ENCODE measurements around the gene WDR75.
"Not testable (repeated sequence)": the region's sequence is repeated elsewhere in the genome, so short reads cannot be mapped to it uniquely, and the experiment has no call there.

WDR75 gene

GRCh38 chr2:189440947-189441708 is at the start of gene WDR75:
Gene WDR75, plus strand, starts transcription at chr2:189441474. Its CDS starts 19 bp downstream, at chr2:189441493.
- peak; percentile 89 for DNase-seq (ENCODE audit: low spot score)

- DNase-seq (ENCODE audit: low spot score), result peak; percentile 47
These were observed 47.7 kb upstream of the WDR75 start for GRCh38 chr2:189393440-189394111.

DNA sequence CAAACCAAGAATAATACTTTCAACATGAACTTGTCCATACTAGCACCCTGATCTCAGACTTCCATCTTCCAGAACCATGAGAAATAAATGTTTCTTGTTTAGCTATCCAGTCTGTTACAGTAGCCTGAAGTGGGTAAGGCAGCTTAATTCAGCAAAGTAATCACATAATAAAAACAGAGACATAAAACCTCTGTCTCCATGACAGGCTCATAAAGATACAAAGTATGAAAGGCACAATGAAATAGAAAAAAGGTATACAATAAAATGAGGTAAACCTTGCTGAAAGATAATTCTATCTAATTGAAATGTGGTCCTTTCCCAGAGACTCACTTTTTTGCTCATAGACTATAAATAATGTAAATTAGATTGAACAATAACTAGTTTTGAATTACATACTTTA is 46.7 kb upstream of the WDR75 start:
- no peak for DNase-seq (ENCODE audit: low spot score)

GRCh38 chr2:189402932-189403331 is 38.3 kb upstream of the WDR75 start:
- no peak for DNase-seq (ENCODE audit: low spot score)

DNA sequence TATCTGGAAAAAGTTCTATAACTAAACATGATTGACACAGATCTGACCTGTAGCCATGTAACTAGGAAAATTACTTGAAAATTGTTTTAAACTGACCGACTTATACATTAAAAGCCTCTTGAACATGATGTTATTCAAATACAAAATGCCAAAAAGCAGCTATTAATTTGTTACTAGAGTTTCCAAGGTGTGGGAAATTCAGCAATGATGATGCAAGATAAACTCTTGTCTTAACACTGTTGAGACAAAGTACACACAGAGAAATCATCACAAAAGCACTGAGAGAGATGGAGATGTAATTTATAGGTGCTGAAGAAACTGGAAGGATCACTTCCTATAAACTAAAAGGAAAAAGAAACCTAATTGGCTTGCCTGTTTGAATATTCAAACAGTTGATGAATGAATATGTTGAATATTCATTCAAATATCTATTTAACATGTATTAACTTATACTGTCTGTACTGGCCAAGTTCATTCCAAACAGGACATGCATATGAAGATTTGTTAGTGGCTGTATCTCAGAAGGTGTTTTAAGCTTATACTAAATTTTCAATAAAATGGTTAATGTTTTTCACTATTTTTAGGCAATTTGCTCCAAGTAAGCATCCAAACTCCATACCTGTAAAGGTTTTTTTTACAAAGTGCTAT is 34.6 kb upstream of the WDR75 start:
- no peak for DNase-seq (ENCODE audit: low spot score)

GRCh38 chr2:189407281-189408209 is 33.7 kb upstream of the WDR75 start:
- peak; percentile 26 for DNase-seq (ENCODE audit: low spot score)

DNA sequence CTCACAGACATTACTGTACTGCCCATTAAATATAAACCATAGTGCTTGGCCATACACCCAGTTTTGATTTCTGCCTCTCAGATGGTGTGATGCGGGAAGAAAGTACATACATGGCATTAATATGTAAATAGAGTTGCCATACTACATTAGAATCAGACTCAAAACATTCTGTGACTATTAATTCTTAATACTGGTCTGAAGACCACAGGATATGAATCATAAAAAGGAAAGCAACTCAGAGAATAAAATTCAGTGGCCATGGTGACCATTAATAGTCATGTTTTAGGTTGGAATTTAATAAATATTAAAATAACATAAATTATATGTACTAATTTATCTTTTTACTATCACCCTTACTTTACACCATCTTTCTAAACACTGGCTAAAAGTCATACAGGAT is 33.0 kb upstream of the WDR75 start:
- DNase-seq (ENCODE audit: low spot score), result no peak

DNA sequence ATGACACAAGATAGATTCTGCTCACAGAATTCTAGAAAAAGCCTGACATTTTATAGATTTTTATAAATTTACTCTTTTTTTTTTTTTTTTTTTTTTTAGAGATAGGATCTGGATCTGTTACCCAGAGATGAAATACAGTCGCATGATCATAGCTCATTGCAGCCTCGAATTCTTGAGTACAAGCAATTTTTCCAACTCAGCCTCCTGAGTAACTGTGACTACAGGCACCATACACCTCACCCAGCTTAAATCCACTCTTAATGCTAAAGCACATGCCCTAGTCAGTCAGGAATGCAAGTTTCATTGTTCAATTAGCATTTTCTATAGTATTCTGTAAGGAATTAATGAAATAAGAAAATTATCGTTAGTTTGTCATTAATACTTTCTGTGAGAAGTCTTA is 32.1 kb upstream of the WDR75 start:
- no peak for DNase-seq (ENCODE audit: low spot score)

DNA sequence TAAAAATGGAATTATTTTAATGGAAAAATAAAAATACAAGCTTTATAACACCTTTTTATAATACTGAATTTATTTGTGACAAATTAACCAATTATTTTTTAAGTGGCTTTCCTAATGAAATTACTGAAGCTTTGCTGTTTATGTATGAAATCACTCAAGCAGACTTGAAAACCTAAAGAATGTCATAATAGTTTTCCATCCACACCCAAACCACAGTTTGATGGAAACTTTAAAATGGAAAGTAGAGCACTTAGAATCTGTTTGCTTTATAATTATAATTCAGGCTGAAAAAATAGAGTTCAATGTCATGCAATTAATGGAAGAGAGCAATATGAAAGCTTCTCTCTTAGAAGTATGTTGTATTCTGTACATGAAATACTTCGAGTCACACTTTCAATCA is 31.6 kb upstream of the WDR75 start:
- DNase-seq (ENCODE audit: low spot score), result no peak

DNA sequence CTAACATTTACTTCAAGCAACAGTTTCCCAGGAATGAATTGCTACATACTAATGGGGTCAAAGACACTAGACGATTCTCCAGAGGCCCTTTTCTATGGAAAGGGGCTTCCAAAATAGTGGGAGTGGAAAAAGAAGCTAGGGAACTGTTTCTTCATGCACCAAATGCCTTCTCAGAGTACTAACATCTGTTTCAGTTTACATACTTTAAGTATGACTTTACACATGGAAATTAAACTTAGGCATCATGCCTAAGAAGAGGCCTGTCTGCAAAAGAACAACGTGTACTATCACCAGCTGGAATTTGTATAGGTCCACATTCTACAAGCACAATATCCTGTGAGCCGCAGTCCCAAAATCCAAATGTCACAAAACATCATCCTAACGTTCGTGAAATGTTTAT is 29.4 kb upstream of the WDR75 start:
- peak; percentile 44 for DNase-seq (ENCODE audit: low spot score)

DNA sequence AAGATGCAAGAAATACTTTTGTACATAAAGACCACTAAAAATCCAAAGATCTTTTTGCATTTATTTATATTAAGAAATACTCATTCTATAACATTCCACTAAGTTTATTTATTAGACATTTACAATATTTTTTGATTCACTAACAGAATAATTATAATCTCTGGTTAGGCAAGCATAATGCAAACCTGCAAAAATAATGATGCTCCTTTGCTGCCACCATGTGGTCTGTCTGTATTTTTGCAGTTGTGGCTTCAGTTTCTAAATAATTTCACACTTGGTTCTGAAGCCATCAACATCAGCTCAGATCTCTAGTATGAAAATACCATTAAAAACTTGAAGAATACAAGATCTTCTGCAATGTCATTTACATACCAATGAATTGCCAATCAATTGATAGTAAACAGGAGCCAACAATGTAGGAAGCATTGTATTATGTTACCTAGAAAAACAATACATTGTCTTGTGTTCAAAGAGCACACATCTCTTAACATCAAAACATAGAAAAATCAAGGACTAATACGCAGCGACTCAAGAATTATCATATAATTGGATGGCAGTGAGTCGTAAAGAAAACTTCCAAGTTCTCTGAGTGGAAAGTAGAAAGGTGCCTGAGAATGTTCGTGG is 28.8 kb upstream of the WDR75 start:
- DNase-seq (ENCODE audit: low spot score), result peak; percentile 21

DNA sequence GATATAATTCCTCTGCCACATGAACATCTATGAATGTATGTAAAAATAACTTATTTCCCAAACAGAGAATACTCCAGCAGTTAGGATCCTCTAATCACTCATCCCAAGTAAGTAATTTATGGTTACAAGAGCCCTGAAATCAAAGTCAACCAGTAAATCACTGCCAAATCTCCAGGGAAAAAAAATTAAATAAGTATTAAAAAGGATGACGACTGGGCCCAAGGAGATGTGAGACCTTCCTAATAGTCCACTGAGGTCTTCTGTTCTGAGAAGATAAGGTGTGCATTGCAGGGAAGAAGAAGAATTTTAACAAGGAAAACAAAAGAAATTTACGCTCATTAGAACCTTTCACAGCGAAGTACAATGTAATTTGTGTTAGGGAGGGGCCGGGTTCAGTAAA is 28.0 kb upstream of the WDR75 start:
- DNase-seq (ENCODE audit: low spot score), result no peak

DNA sequence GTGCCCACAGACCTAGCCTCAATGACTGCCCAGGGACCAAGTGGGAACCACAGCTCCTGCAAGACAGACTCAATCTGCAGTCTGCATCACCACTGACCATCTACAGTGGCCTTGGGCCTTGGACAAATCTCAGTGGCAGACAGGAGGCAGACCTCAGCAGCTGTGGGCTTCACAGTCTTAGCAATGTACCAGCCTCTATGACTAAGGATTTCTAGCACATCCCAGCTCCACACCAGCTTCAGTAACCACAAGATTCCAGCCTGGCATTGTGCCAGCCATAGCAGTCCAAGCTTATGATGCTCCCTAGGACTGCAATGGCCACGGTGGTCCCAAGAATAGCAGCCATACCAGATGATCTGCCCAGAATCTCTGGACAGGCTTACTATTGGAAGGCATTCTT is 19.6 kb upstream of the WDR75 start:
- peak; percentile 39 for DNase-seq (ENCODE audit: low spot score)

GRCh38 chr2:189424961-189425360 is 16.3 kb upstream of the WDR75 start:
- DNase-seq (ENCODE audit: low spot score), result no peak

DNA sequence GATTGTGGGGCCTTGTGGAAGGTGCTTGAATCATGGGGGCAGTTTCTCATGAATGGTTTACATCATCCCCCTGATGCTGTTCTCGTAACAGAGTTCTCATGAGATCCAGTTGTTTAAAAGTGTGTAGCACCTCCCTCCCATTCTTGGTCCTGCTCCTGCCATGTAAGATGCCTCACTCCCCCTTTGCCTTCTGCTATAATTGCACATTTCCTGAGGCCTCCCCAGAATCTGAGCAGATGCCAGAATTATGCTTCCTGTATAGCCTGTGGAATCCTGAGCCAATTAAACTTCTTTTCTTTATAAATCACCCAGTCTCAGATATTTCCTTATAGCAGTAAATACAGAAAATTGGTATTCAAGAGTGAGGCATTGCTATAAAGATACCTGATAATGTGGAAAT is 15.6 kb upstream of the WDR75 start:
- no peak for DNase-seq (ENCODE audit: low spot score)

- DNase-seq (ENCODE audit: low spot score), result no peak
These were observed 14.4 kb upstream of the WDR75 start for GRCh38 chr2:189426886-189427285.

DNA sequence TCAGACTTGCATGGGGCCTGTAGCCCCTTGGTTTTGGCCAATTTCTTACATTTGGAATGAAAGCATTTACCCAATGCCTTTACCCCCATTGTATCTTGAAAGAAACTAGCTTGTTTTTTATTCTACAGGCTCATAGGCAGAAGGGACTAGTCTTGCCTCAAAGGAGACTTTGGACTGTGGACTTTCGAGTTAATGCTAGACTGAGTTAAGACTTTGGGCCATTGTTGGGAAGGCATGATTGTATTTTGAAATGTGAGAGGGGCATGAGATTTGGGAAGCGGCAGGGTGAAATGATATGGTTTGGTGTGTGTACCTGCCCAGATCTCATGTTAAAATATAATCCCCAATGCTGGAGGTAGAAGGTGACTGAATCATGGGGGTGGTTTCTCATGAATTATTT is 13.4 kb upstream of the WDR75 start:
- DNase-seq (ENCODE audit: low spot score), result no peak

DNA sequence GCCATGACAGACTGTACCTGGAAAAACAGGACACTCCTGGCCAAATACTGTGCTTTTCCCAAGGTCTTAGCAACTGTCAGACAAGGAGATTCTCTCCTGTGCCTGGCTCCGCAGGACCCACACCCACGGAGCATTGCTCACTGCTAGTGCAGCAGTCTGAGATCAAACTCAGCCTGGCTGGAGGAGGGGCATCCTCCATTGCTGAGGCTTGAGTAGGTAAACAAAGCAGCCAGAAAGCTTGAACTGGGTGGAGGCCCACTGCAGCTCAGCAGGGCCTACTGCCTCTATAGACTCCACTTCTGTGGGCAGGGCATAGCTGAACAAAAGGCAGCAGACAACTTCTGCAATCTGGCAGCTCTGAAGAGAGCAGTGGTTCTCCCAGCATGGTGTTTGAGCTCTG is 10.8 kb upstream of the WDR75 start:
- not testable (repeated sequence) for DNase-seq (ENCODE audit: low spot score)

- not testable (repeated sequence) for DNase-seq (ENCODE audit: low spot score)
These were observed 5.5 kb upstream of the WDR75 start for GRCh38 chr2:189435803-189436202.

DNA sequence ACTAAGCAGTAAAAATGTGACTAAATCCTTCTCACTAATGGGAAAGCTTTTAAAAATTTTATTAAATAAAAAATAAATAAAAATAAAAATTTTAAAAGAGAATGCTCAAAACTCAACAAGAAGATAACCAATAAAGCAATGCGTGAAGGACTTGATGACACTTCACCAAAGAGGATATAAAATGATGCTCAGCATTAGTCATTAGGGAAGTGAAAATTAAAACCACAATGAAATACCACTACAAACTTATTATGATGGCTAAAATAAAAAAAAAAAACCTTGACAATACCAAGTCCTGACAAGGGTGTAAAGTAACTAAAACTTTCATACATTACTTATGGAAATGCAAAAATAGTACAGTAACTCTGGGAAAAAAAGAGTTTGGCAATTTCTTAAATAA is 3.3 kb upstream of the WDR75 start:
- DNase-seq (ENCODE audit: low spot score), result no peak

- no peak for DNase-seq (ENCODE audit: low spot score)
These were observed 1.9 kb upstream of the WDR75 start for GRCh38 chr2:189439342-189439741.

- no peak for DNase-seq (ENCODE audit: low spot score)
These were observed 679 bp upstream of the WDR75 start for GRCh38 chr2:189440644-189440946.
